Bronchial epithelial cell (primary cell): ENCODE data around the gene TRIM47. TPM values are rescaled to one million over a fixed set of nuclear protein-coding genes. Genes with fewer than 3 reads are reported as not detected.

Experiments
- DNase-seq: peaks from one replicate; pipeline ENCODE4 v3.0.0-alpha.2; 2010; ENCODE audit warnings: low read depth
- FAIRE-seq: peaks from 2 replicates; lab custom pipeline; 2011; peaks lifted over from hg19 to GRCh38; lab: Jason Lieb, UNC
- H3K27me3 ChIP-seq: 2 replicates; pipeline ENCODE4 v1.5.1; 2011; ENCODE audit warnings: low read length; ENCODE audit not compliant: control insufficient read depth, insufficient read depth
- H3K36me3 ChIP-seq: 2 replicates; pipeline ENCODE4 v1.5.1; 2011; ENCODE audit warnings: low read length; ENCODE audit not compliant: control insufficient read depth, insufficient read depth
- H3K4me3 ChIP-seq: 2 replicates; pipeline ENCODE4 v1.5.1; 2011; ENCODE audit warnings: mild to moderate bottlenecking, low read depth, low read length, control low read depth
- CTCF ChIP-seq: IDR thresholded peaks from 2 replicates; pipeline ENCODE4 v1.5.1; 2011; ENCODE audit warnings: mild to moderate bottlenecking, moderate library complexity, low read length, control low read depth, inconsistent platforms; ENCODE audit not compliant: insufficient read depth, severe bottlenecking
- total RNA-seq: library from RNA; depleted of rRNA; stranded (reverse); fragments of >200 nt; gene quantifications from 2 replicates; pipeline ENCODE4 v1.2.1, GENCODE V29; 2014

Gene TRIM47
- total RNA-seq, 1 donor from 2014 or later = 10.5 TPM

- no peaks in the 10 kb centered on the region for H3K27me3 ChIP-seq
- no peak overlapping the region for H3K4me3 ChIP-seq
- H3K36me3 ChIP-seq = peaks cover 3% of the 10 kb centered on the region
- FAIRE-seq (no peak), DNase-seq (no peak)
- TF ChIP-seq CTCF = no peak
These were observed 45.6 kb downstream of the TRIM47 start for GRCh38 chr17:75832652-75833400.

GRCh38 chr17:75832164-75832651, 46.2 kb downstream of the TRIM47 start:
- no peaks in the 10 kb centered on the region for H3K27me3 ChIP-seq
- peak; percentile 58 for DNase-seq
- no peak overlapping the region for H3K4me3 ChIP-seq
- FAIRE-seq = no peak
- TF ChIP-seq CTCF = no peak
- peaks cover 3% of the 10 kb centered on the region for H3K36me3 ChIP-seq

GRCh38 chr17:75831032-75831571, 47.3 kb downstream of the TRIM47 start:
- Histone ChIP-seq H3K27me3 (no peaks in the 10 kb centered on the region), H3K4me3 (no peak overlapping the region), H3K36me3 (peaks cover 3% of the 10 kb centered on the region)
- no peak for DNase-seq
- FAIRE-seq = no peak
- no peak for TF ChIP-seq CTCF

DNA sequence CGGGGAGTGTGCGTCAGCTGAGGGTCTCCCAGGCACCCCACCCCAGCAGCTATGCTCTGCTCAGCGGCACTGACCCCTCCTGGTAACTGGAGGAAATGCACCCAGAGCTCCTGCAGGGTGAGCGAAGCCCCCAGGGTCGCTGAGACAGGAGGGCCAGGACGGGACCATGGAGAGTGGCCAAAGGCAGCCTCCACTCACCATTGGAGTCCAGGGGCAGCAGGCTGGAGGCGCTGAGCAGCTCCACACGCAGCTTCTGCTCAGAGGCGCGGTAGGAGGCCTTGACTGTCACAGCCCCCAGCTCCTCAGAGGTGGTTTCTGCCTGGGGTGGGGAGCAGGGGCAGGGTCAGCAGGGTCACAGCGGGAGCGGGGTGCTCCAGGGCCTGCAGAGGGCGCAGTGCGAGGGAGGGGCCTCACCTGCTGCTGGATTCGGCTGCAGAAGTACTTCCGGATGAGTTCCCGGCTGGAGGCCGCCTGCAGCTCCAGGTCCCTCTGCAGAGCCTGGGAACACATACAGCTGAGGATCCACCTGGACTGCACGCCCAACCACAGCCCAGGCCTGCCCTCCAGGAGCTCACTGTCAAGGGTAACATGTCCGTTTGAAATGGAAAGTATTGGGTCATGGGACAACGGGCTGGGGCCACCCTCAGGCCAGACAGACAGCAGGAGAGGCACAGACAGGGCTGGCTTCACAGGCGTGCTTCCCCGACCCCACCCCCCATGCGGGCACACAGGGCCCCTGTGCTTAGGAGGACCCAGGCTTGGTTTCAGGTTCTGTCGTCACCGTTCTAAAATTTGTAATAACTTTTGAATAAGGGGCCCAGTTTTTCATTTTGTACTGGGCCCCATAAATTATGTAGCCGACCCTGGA, 48.0 kb downstream of the TRIM47 start:
- peak; percentile 62 for TF ChIP-seq CTCF
- H3K36me3 ChIP-seq = peaks cover 3% of the 10 kb centered on the region
- no peaks in the 10 kb centered on the region for H3K27me3 ChIP-seq
- no peak for DNase-seq
- no peak overlapping the region for H3K4me3 ChIP-seq
- FAIRE-seq = no peak

- DNase-seq = no peak
- Histone ChIP-seq H3K27me3 (no peaks in the 10 kb centered on the region), H3K4me3 (no peak overlapping the region), H3K36me3 (peaks cover 3% of the 10 kb centered on the region)
- no peak for FAIRE-seq
- no peak for TF ChIP-seq CTCF
These were observed 48.6 kb downstream of the TRIM47 start for GRCh38 chr17:75829747-75830146.
